HG03280 (cell line): ENCODE results near the gene GPM6B.

Experiments
- ATAC-seq: cut with Tn5 transposase; IDR thresholded peaks from one replicate; pipeline ENCODE4 v1.9.1; 2021; ENCODE audit warnings: mild to moderate bottlenecking, moderate library complexity; ENCODE audit not compliant: unreplicated experiment

The GPM6B gene

GRCh38 chrX:13825178-13825762 lies 8.4 kb upstream of the GPM6B start:
- no peak for ATAC-seq

GRCh38 chrX:13824746-13825145 lies 7.9 kb upstream of the GPM6B start:
- no peak for ATAC-seq

- no peak for ATAC-seq
Observed at GRCh38 chrX:13821738-13822137, 4.8 kb upstream of the GPM6B start.

DNA sequence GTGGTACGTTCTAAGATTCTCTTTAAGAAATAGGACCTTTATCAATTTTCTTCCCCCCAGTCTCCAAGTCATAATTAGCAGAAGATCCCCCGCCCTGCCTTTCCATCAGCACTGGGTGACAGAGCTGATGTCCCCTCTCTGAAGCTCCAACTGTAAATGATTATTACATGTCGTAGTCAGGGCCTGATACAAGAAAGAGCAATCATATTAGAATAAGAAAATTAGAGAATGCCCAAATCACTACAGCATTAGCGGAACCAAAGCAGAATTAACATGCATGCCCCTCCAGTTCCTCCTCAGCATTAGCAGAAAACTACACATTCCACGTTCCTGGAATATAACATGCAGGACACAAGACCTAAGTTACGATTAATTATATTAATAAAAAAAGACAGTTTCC lies 717 bp downstream of the GPM6B start:
- ATAC-seq: no peak

GRCh38 chrX:13815664-13816063 lies 1.2 kb downstream of the GPM6B start:
- ATAC-seq: no peak

DNA sequence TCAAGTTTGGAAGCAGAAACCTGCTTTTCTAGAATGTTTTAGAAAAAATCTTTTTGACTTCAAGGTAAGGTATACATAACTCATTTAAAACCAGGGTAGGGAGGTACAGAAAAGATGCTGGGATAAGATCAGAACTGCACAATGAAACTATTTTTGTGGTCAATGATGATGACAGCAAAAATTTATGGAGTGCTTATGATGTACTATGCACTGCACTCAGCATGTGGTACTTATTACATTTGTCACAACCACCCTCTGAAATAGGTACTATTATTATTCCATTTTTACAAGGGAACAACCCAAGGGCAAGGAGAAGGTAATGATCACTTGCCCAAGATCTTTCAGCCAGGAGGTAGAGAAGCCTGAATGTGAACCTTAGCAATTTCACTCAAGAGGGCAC lies 8.0 kb downstream of the GPM6B start:
- no peak for ATAC-seq

GRCh38 chrX:13808293-13808692 lies 8.6 kb downstream of the GPM6B start:
- ATAC-seq: no peak

DNA sequence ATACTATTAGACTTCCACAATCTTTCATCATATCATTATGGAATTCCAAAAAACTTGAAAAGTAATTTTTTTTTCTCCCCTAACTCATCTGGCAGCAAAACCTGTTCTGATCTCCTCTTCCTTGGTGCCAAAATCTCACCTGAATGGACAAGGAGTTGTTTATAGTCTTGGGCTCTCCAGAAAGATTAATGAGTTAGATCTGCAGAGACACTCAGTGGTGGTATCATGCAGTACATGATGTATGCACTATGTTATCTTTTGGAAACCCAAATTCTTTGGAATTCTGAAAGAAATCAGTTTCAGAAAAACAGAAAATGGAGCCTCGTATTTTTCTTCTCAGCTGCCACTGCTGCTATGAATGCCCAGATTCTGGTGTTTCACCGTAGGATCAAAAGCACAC lies 11.7 kb downstream of the GPM6B start:
- ATAC-seq: no peak

GRCh38 chrX:13803116-13803515 lies 13.8 kb downstream of the GPM6B start:
- no peak for ATAC-seq

- ATAC-seq: no peak
Observed at GRCh38 chrX:13798184-13798583, 18.7 kb downstream of the GPM6B start.

DNA sequence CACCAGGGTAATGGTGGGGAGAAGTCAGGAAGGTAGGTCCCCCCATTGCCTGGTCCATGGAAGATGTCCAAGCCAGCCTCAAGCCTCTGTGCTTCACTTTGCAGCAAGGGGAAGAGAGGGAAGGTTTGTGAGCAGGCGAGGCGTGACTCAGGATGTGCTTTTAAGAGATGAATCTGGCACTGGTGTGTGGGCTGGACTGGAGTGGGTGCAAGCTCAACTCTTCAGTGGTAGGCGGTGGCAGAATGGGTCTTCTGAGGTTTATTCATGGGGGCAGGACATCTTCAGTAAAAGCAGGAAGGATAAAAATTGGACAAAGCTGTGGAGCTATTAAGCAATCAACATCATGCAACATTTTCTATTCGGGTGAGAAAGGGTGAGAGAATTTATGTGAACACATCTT lies 19.4 kb downstream of the GPM6B start:
- no peak for ATAC-seq

DNA sequence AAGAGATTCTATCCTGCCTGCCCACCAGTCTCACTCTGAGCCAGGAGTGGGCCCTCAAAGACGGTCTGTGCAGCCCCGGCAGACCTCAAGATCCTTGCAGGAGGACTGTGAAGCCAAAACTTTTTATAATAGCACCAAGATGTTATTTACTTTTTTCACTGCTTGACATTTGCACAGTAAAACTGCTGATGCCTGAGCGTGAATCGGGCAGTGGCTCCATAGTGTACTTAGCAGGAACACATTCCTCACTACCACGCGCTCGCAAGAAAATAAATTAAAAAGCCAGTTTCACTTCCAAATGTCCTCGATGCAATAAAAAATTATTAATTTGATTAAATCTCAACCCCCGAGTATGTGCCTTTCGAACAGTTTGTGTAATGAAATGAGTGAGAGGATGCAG lies 22.5 kb downstream of the GPM6B start:
- no peak for ATAC-seq

DNA sequence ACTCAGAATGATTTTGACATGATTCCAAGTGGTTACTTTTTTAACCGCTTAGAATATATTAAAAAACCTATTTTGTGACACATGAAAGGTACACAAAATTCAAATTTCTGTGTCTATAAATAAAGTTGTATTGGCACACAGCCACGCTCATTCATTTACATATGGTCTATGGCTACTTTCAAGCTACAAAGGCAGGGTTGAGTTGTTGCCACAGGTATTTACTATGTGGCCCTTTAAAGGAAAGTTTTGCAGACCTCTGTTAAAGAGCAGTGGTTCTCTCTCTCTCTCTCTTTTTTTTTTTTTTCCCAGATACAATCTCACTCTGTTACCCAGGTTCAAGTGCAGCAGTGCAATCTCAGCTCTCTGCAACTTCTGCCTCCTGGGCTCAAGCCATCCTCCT lies 23.0 kb downstream of the GPM6B start:
- no peak for ATAC-seq

DNA sequence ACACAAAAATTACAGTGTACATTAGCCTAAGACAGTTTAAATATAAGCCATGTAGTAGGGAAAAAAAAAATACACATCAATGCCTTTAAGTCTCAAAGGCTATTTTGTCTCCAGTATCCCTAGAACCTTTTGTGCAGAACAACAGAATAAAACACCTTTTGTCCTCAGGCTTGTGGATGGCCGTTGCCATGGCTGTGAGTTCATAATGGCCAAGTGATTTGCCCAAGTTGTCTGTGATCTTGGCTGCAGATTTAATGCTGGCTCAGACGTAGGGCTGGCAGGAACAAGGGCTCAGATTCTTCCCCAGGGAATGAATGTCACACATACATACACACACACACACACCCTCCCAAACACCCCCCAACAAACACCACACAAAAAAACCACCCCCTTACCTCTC lies 25.3 kb downstream of the GPM6B start:
- ATAC-seq: no peak

- ATAC-seq: no peak
Observed at GRCh38 chrX:13791145-13791544, 25.7 kb downstream of the GPM6B start.

- no peak for ATAC-seq
Observed at GRCh38 chrX:13790206-13791131, 26.4 kb downstream of the GPM6B start.

DNA sequence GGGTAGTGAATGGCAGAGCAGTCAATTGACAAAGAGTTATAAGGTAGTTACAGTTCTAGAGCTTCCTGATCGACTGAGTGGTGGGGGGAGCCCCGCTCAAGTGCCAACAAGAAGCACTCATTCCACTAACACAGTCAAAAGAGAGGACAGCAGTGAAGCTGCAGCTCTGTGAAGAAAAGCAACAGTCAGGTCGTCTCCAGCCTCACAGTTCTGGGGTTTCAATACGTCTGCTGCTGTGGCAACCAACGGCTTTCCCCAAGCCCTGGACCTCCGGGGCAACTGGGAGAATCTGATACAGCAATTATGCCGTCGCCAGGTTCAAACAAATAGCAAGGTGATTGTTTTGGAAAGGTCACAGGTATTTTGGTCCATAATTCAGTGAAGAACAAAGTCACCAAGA lies 30.8 kb downstream of the GPM6B start:
- ATAC-seq: no peak

DNA sequence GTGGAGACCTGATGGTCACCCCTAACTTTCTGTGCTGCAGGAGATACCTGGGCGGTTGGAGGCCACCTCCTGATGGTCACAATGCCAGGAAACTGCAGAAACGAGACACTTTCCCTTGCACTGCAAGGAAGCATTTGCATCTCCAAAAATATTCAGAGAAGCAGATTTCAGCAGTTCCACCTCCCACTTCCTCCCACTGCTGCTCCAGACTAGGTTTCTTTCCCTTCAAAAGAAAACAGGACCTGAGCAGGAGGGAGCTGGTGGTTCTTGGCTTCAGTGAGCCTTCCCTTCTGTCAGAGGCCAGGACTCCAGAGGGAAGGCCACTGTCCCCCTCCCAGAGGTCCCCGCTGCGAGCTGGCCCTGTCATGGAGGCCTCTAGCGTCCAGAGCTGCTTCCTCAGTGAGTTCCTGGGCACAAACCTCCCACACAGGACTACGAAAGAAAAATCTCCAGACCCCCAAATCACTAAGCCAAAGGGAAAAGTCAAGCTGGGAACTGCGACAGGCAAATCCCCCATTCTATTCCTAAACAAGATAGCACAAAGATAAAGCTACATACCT lies 35.9 kb downstream of the GPM6B start:
- ATAC-seq: no peak

- no peak for ATAC-seq
Observed at GRCh38 chrX:13778916-13779315, 38.0 kb downstream of the GPM6B start.

GRCh38 chrX:13776387-13776786 lies 40.5 kb downstream of the GPM6B start:
- no peak for ATAC-seq

GRCh38 chrX:13775837-13776236 lies 41.1 kb downstream of the GPM6B start:
- no peak for ATAC-seq

GRCh38 chrX:13774696-13775095 lies 42.2 kb downstream of the GPM6B start:
- ATAC-seq: no peak
